K562 (cell line): ENCODE data around the gene ADAMTS15. TPM values are rescaled to one million over a fixed set of nuclear protein-coding genes. Genes with fewer than 3 reads are reported as not detected.

Experiments
- ATAC-seq: fragments of 200-7000 bp; cut with Tn5 transposase; 3 replicates; pipeline ENCODE4 v1.9.1; 2020; ENCODE audit warnings: moderate library complexity
- BruUV-seq: library from RNA; stranded (reverse); fragments of 400-500 nt; replicated peaks from 2 replicates; lab custom pipeline; 2021; lab: Mats Ljungman, UMichigan
- CTCF ChIA-PET: fragments of 300-600 bp; formaldehyde crosslinking; extraction: SDS; loops from one replicate; lab custom pipeline; 2021; ENCODE audit warnings: low intra/inter-chr PET ratio; lab: Yijun Ruan, JAX
- POLR2A ChIA-PET: fragments of 300-600, 350-650 bp; sonication (Branson Sonifier 250); formaldehyde crosslinking; extraction: SDS; loops from one replicate; lab custom pipeline; 2021; ENCODE audit warnings: antibody characterized with exemption, inconsistent platforms; lab: Yijun Ruan, JAX
- DNase-seq, 4 experiments: peaks; one replicate each; pipeline versions ENCODE4 v3.0.0 to v3.0.0-alpha.2; 2011 to 2018; ENCODE audit warnings: low spot score in 3 of 4, mixed read lengths in 3 of 4; ENCODE audit errors: extremely low read depth in 1 of 4
- FAIRE-seq: peaks from 2 replicates; lab custom pipeline; 2011; peaks lifted over from hg19 to GRCh38; lab: Jason Lieb, UNC
- H2AFZ ChIP-seq: 2 replicates; pipeline ENCODE4 v1.6.0; 2011; ENCODE audit warnings: low read depth, low read length, control low read depth, inconsistent platforms
- H3K27ac ChIP-seq: fragments of 200-600 bp; 3 replicates; pipeline ENCODE4 v1.8.0; 2011; ENCODE audit warnings: low read depth, mild to moderate bottlenecking, control low read depth, inconsistent platforms, low read length, moderate library complexity, mixed read lengths; ENCODE audit errors: extremely low read depth
- H3K27me3 ChIP-seq, 2 experiments: fragments of 300-600 bp in 1 of 2; 2 replicates in 1 of 2; 3 replicates in 1 of 2; pipeline versions ENCODE4 v1.6.0 to v1.8.0; 2011; ENCODE audit warnings: inconsistent platforms in 2 of 2, low read length in 2 of 2, mild to moderate bottlenecking in 1 of 2, mixed read lengths in 1 of 2, moderate library complexity in 1 of 2; ENCODE audit not compliant: control insufficient read depth in 2 of 2, insufficient read depth in 2 of 2
- H3K36me3 ChIP-seq: fragments of 300-600 bp; 3 replicates; pipeline ENCODE4 v1.8.0; 2011; ENCODE audit warnings: mild to moderate bottlenecking, low read length, inconsistent platforms; ENCODE audit not compliant: control insufficient read depth, insufficient read depth
- H3K4me1 ChIP-seq, 2 experiments: fragments of 200-600 bp in 1 of 2; replicated peaks in 1 of 2; 2 replicates in 1 of 2; 3 replicates in 1 of 2; pipeline versions ENCODE4 v1.5.1 to v1.8.0; 2011; ENCODE audit warnings: inconsistent platforms in 2 of 2, low read length in 2 of 2, mild to moderate bottlenecking in 1 of 2, mixed read lengths in 1 of 2, moderate library complexity in 1 of 2; ENCODE audit not compliant: control insufficient read depth in 2 of 2, insufficient read depth in 2 of 2
- H3K4me2 ChIP-seq: 2 replicates; pipeline ENCODE4 v1.6.1; 2011; ENCODE audit warnings: low read length, control low read depth, inconsistent platforms, mixed read lengths; ENCODE audit not compliant: insufficient read depth
- H3K4me3 ChIP-seq: fragments of 200-600 bp; sonication (generic), shearing (Covaris generic); 2 replicates; pipeline ENCODE4 v1.5.1; 2016; ENCODE audit warnings: control low read depth, inconsistent platforms
- H3K79me2 ChIP-seq: fragments of 200-600 bp; 3 replicates; pipeline ENCODE4 v1.8.0; 2011; ENCODE audit warnings: low read length, inconsistent platforms; ENCODE audit not compliant: control insufficient read depth, insufficient read depth
- H3K9ac ChIP-seq, 2 experiments: 2 replicates each; pipeline versions ENCODE4 v1.6.0 to v1.6.1; 2011; ENCODE audit warnings: low read depth in 2 of 2, low read length in 2 of 2, control low read depth in 1 of 2, inconsistent platforms in 1 of 2, mild to moderate bottlenecking in 1 of 2, mixed read lengths in 1 of 2; ENCODE audit not compliant: insufficient read depth in 1 of 2
- H3K9me1 ChIP-seq: one replicate; pipeline ENCODE4 v1.6.0; 2011; ENCODE audit warnings: inconsistent platforms, mild to moderate bottlenecking, low read length, moderate library complexity; ENCODE audit not compliant: control insufficient read depth, insufficient read depth
- H3K9me3 ChIP-seq: replicated peaks from 2 replicates; pipeline ENCODE4 v1.5.1; 2011; ENCODE audit warnings: low read depth, low read length, inconsistent platforms; ENCODE audit not compliant: control insufficient read depth, insufficient read depth
- H4K20me1 ChIP-seq: replicated peaks from 2 replicates; pipeline ENCODE4 v1.6.1; 2011; ENCODE audit warnings: low read length, inconsistent platforms, mixed read lengths; ENCODE audit not compliant: control insufficient read depth, insufficient read depth
- ARNT ChIP-seq, 2 experiments: fragments of 450-650 bp; IDR thresholded peaks; 2 replicates each; pipeline ENCODE4 v1.6.1; 2016; ENCODE audit warnings: mild to moderate bottlenecking in 1 of 2
- BCOR ChIP-seq: fragments of 450-650 bp; IDR thresholded peaks from 2 replicates; pipeline ENCODE4 v1.6.1; 2016
- CBFA2T2 ChIP-seq: fragments of 450-650 bp; conservative IDR thresholded peaks from 2 replicates; pipeline ENCODE4 v1.6.1; 2017; ENCODE audit warnings: mild to moderate bottlenecking
- CTBP1 ChIP-seq: fragments of 450-650 bp; IDR thresholded peaks from 2 replicates; pipeline ENCODE4 v1.6.1; 2016; ENCODE audit warnings: borderline replicate concordance
- EHMT2 ChIP-seq: fragments of 450-650 bp; IDR thresholded peaks from 2 replicates; pipeline ENCODE4 v1.6.1; 2018; ENCODE audit warnings: antibody characterized with exemption
- FOXK2 ChIP-seq, 2 experiments: fragments of 450-650 bp; IDR thresholded peaks in 1 of 2; conservative IDR thresholded peaks in 1 of 2; 2 replicates each; pipeline ENCODE4 v1.6.1; 2016; ENCODE audit warnings: low read depth in 2 of 2, mild to moderate bottlenecking in 1 of 2
- KAT8 ChIP-seq: fragments of 450-650 bp; IDR thresholded peaks from 2 replicates; pipeline ENCODE4 v1.6.1; 2016; ENCODE audit warnings: low read depth, mild to moderate bottlenecking
- NBN ChIP-seq: fragments of 450-650 bp; IDR thresholded peaks from 2 replicates; pipeline ENCODE4 v1.6.1; 2016; ENCODE audit warnings: low read depth, mild to moderate bottlenecking
- PHF21A ChIP-seq: fragments of 450-650 bp; IDR thresholded peaks from 2 replicates; pipeline ENCODE4 v1.6.1; 2017; ENCODE audit warnings: low read depth, borderline replicate concordance
- RAD21 ChIP-seq, 2 experiments: fragments of 250-450 bp in 1 of 2; fragments of 450-650 bp in 1 of 2; sonication (Bioruptor Pico) in 1 of 2; formaldehyde crosslinking in 1 of 2; IDR thresholded peaks in 1 of 2; conservative IDR thresholded peaks in 1 of 2; 2 replicates each; pipeline versions ENCODE4 v1.4.0 to v1.8.0; 2020 to 2022; ENCODE audit warnings: mild to moderate bottlenecking in 2 of 2, moderate library complexity in 1 of 2
- SIX5 ChIP-seq, 2 experiments: IDR thresholded peaks; 2 replicates each; pipeline ENCODE4 v1.6.1; 2011; ENCODE audit warnings: low read length in 2 of 2, borderline replicate concordance in 1 of 2, low read depth in 1 of 2, mild to moderate bottlenecking in 1 of 2, moderate library complexity in 1 of 2; ENCODE audit not compliant: insufficient read depth in 1 of 2
- TBP ChIP-seq: optimal IDR thresholded peaks from 2 replicates; pipeline ENCODE3; 2011; ENCODE audit warnings: low read depth, low read length, improper control_type of control experiment
- TOE1 ChIP-seq, 2 experiments: fragments of 450-650 bp in 1 of 2; sonication (generic) in 1 of 2; formaldehyde crosslinking in 1 of 2; IDR thresholded peaks; 2 replicates each; pipeline versions ENCODE4 v1.7.1 to v1.8.0; 2016 to 2022; ENCODE audit warnings: borderline replicate concordance in 2 of 2, mild to moderate bottlenecking in 2 of 2, antibody characterized with exemption in 1 of 2, inconsistent platforms in 1 of 2, low read depth in 1 of 2, missing genetic modification reagents in 1 of 2, moderate library complexity in 1 of 2
- WGBS: fragments of 100-300 bp; shearing (Covaris generic); methylation state at CpG from one replicate; pipeline ENCODE4 v1.1.6; 2016; ENCODE audit warnings: low coverage, mixed read lengths; ENCODE audit not compliant: insufficient coverage; ENCODE audit errors: missing lambda C conversion rate; 5-methylcytosine and 5-hydroxymethylcytosine counted together
- in situ Hi-C: fragments of 300-500 bp; cut with MboI; formaldehyde crosslinking; loops from 4 replicates; pipeline ENCODE4 v1.15.0; 2018; ENCODE audit warnings: inconsistent platforms, mixed read lengths
- intact Hi-C: fragments of 100-400 bp; cut with micrococcal nuclease; formaldehyde crosslinking; loops from 2 replicates; pipeline ENCODE4 v1.14.2; 2022
- polyA plus RNA-seq, 8 experiments: library from polyadenylated mRNA; depleted of rRNA in 4 of 8; stranded (reverse) in 5 of 8; unstranded in 3 of 8; fragments of >200 nt; fragmentation: Nextera tagmentation in 2 of 8; fragmentation: Illumina TruSeq in 1 of 8; extraction: Ambion mirVana in 2 of 8; extraction: Trizol in 1 of 8; gene quantifications; 2 replicates each; pipeline versions ENCODE4 v1.2.1 to v1.2.3, GENCODE V29; 2011 to 2014; ENCODE audit warnings: inconsistent platforms in 1 of 8, missing spikeins in 1 of 8
- total RNA-seq, 7 experiments: library from RNA; depleted of rRNA in 6 of 7; stranded (reverse); fragments of >200 nt in 6 of 7; fragmentation: Illumina TruSeq in 2 of 7; extraction: Trizol in 2 of 7; gene quantifications; 2 replicates each; pipeline versions ENCODE4 v1.2.1 to v1.2.3, GENCODE V29; 2011 to 2021; ENCODE audit warnings: low replicate concordance in 1 of 7
- TF ChIP-seq, protein P1 (sequence below), 3 experiments: IDR thresholded peaks in 2 of 3; conservative IDR thresholded peaks in 1 of 3; 2 replicates each; pipeline ENCODE4 v1.5.1; 2011 to 2012; ENCODE audit warnings: low read length in 3 of 3, mild to moderate bottlenecking in 3 of 3, control low read depth in 2 of 3, improper control_type of control experiment in 1 of 3, inconsistent platforms in 1 of 3, low read depth in 1 of 3, mixed read lengths in 1 of 3, moderate library complexity in 1 of 3; ENCODE audit not compliant: insufficient read depth in 2 of 3
- TF ChIP-seq, protein P2 (sequence below): sonication (generic); formaldehyde crosslinking; IDR thresholded peaks from 2 replicates; pipeline ENCODE4 v1.8.0; 2022; ENCODE audit warnings: missing genetic modification reagents, mild to moderate bottlenecking, moderate library complexity, borderline replicate concordance
- TF ChIP-seq, protein P3 (sequence below): fragments of 450-650 bp; formaldehyde crosslinking; IDR thresholded peaks from 2 replicates; pipeline ENCODE4 v1.4.0; 2020; ENCODE audit warnings: mild to moderate bottlenecking, moderate library complexity

Gene ADAMTS15
- total and polyA plus RNA-seq, 9 of the 15 experiments (the other 6 are each of a cell fraction or from before 2014, with no cell fraction given): 0.04 TPM; not detected in 8

DNA sequence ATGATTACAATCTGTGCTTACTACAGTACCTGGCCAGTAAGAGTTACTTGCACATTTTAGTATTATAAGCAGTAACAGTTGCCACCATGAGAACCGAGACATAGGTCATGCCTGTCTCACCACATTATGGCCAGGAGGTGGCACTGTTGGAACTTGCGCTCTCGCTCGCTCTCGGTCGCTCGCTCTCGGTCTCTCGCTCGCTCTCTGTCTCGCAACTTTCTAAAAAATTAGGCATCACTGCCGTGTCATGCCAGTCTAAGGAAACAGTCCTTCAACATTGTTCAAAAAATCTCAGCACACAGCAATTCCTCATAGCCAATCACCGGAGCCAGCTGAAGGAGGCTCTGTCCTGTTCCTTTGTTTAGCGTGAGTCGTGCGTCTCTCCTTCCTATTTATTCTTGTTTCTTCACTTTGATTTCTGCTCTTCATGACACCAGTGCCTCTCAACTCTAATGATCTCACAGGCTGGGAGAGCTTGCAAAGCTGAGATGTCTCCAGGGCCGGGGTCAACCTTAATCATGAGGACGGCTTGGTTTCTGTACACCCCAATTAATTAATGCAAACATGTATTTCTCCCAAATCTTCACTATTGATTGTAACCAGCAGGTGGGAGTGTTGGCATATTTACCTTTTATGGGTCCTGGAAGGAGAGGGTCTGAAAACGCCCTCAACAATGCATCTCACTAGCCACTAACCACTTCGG lies 13.8 kb upstream of the ADAMTS15 start:
- ATAC-seq: peak; percentile 94
- Histone ChIP-seq H3K79me2 (no peaks in the 10 kb centered on the region), H3K9me1 (no peaks in the 10 kb centered on the region), H3K4me3 (peak overlapping the region; percentile 36), H3K4me1 (no peaks in the 10 kb centered on the region), H3K9me3 (no peaks in the 10 kb centered on the region), H3K4me2 (peak overlapping the region; percentile 89), H3K27ac (no peak overlapping the region), H3K9ac (peak overlapping the region in 1 of 2 experiments; percentile 62; a peak in 1 of 4 replicates), H2AFZ (peak overlapping the region; percentile 81), H3K27me3 (peaks cover 7 to 17% of the 10 kb centered on the region in 2 experiments; a peak in 3 of 5 replicates), H4K20me1 (peaks cover 6% of the 10 kb centered on the region; the same call in 1 of the 2 replicates), H3K36me3 (no peaks in the 10 kb centered on the region)
- DNase-seq: peak; percentile 67 to 80 (median 74)
- in situ Hi-C loops: loop anchor here (5.0 kb wide), 1 partner anchor 433 kb away; no protein-coding TSS in a partner anchor
- intact Hi-C loops: loop anchor here (1.0 to 5.0 kb wide), 5 partner anchors 208 to 1238 kb away; no protein-coding TSS in a partner anchor
- ChIA-PET POLR2A (interaction anchor here (1.0 kb wide), 1 partner anchor 465 kb away, joined by 3 read pairs; no protein-coding TSS in a partner anchor), CTCF (interaction anchor here (0.6 to 8.5 kb wide), 10 partner anchors 34 to 459 kb away, joined by 3 to 259 read pairs (median 4); no protein-coding TSS in a partner anchor)
- peak; percentile 92 for FAIRE-seq
- 1% methylated on average over 19 of the region's 20 CpGs for WGBS
- no TSS peak for BruUV-seq
- peak; percentile 14 for TF ChIP-seq TBP
- TF ChIP-seq NBN: 0 out of 2 replicates have a peak, but pooled peaks have one; percentile 29
- TF ChIP-seq RAD21 (CRISPR knock-in tag; conservative IDR thresholded peaks at IDR 0.05 in 1 of 2, IDR thresholded peaks at IDR 0.05 in 1 of 2): peak; percentile 61 to 80
- TF ChIP-seq EHMT2: no peak
- TF ChIP-seq CTBP1: 0 out of 2 replicates have a peak, but pooled peaks have one; percentile 33
- TF ChIP-seq, protein P1, sequence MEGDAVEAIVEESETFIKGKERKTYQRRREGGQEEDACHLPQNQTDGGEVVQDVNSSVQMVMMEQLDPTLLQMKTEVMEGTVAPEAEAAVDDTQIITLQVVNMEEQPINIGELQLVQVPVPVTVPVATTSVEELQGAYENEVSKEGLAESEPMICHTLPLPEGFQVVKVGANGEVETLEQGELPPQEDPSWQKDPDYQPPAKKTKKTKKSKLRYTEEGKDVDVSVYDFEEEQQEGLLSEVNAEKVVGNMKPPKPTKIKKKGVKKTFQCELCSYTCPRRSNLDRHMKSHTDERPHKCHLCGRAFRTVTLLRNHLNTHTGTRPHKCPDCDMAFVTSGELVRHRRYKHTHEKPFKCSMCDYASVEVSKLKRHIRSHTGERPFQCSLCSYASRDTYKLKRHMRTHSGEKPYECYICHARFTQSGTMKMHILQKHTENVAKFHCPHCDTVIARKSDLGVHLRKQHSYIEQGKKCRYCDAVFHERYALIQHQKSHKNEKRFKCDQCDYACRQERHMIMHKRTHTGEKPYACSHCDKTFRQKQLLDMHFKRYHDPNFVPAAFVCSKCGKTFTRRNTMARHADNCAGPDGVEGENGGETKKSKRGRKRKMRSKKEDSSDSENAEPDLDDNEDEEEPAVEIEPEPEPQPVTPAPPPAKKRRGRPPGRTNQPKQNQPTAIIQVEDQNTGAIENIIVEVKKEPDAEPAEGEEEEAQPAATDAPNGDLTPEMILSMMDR (IDR thresholded peaks at IDR 0.05 in 2 of 3, conservative IDR thresholded peaks at IDR 0.05 in 1 of 3; ENCODE audit: insufficient read depth in 2 of 3, low read depth in 1 of 3, low read length in 3 of 3): peak; percentile 86 to 90 (median 86)
- TF ChIP-seq ARNT (IDR thresholded peaks at IDR 0.05): peak in 1 of 2 experiments; percentile 78; a peak in 1 of 4 replicates
- TF ChIP-seq CBFA2T2: no peak
- TF ChIP-seq SIX5 (IDR thresholded peaks at IDR 0.05; ENCODE audit: borderline replicate concordance in 1 of 2, insufficient read depth in 1 of 2, low read depth in 1 of 2, low read length in 2 of 2): no peak
- TF ChIP-seq FOXK2 (conservative IDR thresholded peaks at IDR 0.05 in 1 of 2, IDR thresholded peaks at IDR 0.05 in 1 of 2; ENCODE audit: low read depth in 2 of 2): peak; percentile 57 to 60; a peak in 2 of 4 replicates
- TF ChIP-seq, protein P2, sequence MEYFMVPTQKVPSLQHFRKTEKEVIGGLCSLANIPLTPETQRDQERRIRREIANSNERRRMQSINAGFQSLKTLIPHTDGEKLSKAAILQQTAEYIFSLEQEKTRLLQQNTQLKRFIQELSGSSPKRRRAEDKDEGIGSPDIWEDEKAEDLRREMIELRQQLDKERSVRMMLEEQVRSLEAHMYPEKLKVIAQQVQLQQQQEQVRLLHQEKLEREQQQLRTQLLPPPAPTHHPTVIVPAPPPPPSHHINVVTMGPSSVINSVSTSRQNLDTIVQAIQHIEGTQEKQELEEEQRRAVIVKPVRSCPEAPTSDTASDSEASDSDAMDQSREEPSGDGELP (CRISPR knock-in tag): peak; percentile 34; the same call in 1 of the 2 replicates
- TF ChIP-seq TOE1 (IDR thresholded peaks at IDR 0.05; ENCODE audit: borderline replicate concordance): no peak
- no peak for TF ChIP-seq TOE1 (CRISPR knock-in tag; IDR thresholded peaks at IDR 0.05; ENCODE audit: borderline replicate concordance, low read depth)
- TF ChIP-seq PHF21A: peak; percentile 82
- TF ChIP-seq KAT8: no peak
- TF ChIP-seq, protein P3, sequence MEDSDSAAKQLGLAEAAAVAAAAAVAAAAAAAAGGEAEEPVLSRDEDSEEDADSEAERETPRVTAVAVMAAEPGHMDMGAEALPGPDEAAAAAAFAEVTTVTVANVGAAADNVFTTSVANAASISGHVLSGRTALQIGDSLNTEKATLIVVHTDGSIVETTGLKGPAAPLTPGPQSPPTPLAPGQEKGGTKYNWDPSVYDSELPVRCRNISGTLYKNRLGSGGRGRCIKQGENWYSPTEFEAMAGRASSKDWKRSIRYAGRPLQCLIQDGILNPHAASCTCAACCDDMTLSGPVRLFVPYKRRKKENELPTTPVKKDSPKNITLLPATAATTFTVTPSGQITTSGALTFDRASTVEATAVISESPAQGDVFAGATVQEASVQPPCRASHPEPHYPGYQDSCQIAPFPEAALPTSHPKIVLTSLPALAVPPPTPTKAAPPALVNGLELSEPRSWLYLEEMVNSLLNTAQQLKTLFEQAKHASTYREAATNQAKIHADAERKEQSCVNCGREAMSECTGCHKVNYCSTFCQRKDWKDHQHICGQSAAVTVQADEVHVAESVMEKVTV (CRISPR knock-in tag): peak; percentile 42; the same call in 1 of the 2 replicates
- peak; percentile 59; the same call in 1 of the 2 replicates for TF ChIP-seq BCOR
